HG03571 (cell line): ENCODE measurements around the gene TPRN.

Experiments
- ATAC-seq: cut with Tn5 transposase; IDR thresholded peaks from one replicate; pipeline ENCODE4 v1.9.1; 2021; ENCODE audit not compliant: unreplicated experiment

The TPRN gene

GRCh38 chr9:137226338-137227053 is 26.0 kb upstream of the TPRN start:
- ATAC-seq, result no peak

DNA sequence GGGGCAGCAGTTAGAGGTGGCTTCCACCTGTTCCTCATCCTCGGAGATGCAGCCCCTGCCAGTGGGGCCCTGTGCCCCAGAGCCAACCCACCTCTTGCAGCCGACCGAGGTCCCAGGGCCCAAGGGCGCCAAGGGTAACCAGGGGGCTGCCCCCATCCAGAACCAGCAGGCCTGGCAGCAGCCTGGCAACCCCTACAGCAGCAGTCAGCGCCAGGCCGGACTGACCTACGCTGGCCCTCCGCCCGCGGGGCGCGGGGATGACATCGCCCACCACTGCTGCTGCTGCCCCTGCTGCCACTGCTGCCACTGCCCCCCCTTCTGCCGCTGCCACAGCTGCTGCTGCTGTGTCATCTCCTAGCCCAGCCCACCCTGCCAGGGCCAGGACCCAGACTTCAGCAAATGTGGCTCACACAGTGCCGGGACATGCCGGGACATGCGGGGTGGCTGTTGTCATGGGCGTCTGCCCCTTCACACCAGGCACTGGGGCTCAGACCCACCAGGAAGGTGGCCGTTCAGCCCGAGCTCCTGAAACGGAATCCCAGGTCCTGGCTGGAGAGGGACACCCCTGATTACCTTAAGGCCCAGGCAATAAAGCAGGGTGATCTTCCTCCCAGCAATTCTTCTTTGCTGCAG is 25.3 kb upstream of the TPRN start:
- ATAC-seq, result no peak

DNA sequence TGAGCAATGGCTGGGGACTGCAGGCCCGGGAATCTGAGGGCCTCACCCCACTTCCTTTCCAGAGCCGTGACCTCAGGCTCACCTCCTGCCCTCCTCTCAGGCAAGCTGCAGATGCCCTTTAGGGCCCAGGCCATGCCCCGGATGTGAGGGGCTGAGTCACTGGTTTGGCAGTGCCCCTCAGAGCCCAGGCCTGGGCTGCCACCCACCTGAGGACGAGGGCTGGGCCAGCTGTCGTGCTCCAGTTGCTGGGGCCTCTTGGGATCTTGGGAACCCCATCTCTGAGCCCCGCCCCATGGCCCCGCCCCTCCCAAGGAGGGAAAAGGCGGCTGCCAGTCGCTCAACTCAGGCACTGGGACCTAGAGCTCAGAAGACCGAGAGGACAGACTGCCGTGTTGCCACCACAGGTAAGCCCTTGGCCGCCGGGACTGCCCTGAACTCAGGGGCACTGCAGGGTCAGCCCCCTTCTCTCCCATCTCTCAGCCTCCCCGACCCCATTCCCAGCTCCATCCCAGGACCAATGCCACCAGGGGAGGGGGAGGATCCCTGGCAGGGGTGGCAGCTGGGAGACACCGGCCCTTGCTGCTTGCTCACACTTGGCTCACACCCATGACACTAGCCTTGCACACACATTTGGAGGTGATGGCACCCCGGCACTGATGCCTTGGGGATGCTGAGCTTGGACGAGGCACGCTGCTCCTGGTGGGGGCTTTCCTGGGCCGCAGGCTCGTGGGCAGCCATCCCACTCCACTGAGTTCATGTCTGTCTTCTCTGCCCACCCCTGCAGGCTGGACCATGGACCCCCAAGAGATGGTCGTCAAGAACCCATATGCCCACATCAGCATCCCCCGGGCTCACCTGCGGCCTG is 24.5 kb upstream of the TPRN start, which contains the start of gene CYSRT1:
Gene CYSRT1, plus strand, starts transcription at position 345 of the 865 bp plus-strand sequence. Its CDS starts 448 bp downstream, at position 793.
- ATAC-seq, result no peak

DNA sequence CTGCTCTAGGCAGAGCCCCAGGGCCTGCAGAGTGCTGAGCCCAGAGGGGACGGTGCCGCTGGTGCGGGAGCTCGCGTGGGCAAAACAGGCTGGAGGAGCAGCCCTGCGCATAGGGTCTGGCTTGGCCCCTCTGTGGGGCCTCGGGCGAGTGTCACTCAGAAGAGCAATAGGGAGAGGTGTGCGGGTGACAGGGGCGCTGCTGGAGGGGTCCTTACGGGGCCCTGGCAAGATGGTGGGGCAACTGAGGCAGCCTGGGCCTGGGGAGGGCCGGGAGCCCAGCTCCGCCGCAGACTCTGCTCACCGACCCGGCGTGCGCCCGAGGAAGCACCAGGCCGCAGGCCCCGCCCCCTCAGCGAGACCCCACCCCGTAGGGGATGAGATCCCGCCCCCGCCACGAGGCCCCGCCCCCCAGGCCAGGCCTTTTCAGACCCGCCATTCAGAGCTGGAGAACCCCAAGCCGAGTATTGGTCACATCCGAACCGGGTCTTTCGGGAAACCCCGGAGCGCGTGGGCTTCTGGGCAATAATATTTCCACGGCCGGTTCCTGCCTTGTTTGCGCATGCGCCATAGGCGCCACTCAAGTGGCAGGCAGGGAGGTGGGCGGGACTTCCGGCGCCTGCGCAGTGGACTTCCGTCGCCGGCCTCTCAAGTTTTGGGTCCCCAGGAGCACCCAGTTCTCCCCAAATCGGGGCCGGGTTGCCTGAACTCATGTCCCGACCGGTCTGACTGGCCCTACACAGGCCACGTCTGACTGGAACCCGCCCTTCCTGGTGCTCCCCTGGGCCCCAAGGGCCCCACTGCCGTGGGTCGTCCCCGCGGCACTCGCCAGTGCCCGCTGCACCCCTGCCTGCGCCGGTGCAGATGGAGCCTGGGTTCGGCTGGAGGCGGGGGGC is 22.8 kb upstream of the TPRN start:
- ATAC-seq, result peak; percentile 63

DNA sequence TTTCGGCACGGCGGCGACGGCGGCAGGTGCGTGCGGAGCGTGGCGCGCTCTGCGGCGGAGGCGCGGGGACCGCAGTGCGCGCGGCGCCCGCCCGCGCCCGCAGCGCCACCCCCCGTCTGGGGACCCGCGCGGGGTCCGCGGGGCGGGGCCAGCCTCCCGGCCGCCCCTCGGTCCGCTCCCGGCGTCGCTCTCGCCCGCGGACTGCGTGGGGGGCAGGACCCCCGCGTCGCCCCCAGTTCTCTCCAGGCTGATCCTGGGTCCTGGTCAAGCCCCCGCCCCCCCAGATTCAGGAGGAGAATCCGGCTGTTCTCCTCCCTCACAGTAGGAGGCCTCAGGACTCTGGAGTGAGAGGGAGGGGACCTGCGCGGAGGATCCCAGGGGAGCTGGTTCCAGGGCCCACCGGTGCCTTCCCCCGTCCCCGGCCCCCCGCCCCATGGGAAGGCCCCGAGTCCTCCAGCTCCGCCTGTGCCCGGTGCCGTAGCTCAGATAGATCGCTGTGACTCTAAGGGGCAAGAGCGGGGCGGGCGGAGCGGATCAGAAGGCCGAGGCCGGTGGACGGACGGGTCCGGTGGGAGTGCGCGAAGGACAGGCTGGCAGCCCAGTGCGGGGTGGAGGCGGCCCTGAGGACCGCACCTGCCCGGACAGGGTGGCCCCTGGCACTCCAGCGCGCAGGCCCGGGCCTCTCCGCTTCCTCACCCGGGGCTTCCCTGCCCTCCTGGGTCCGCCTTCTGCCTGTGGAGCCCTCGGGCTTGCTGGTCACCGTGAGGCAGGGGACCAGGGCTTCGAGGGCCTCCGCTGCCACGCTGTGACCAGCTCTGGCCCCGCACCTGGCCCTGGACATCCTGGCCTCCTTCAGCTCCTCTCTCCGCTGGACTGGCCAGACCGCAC is 21.9 kb upstream of the TPRN start, which contains the start of gene RNF208:
Gene RNF208, minus strand, starts transcription at position 51 of the 888 bp plus-strand sequence. CDS start 1,028 bp downstream, outside the sequence.
- ATAC-seq, result no peak

DNA sequence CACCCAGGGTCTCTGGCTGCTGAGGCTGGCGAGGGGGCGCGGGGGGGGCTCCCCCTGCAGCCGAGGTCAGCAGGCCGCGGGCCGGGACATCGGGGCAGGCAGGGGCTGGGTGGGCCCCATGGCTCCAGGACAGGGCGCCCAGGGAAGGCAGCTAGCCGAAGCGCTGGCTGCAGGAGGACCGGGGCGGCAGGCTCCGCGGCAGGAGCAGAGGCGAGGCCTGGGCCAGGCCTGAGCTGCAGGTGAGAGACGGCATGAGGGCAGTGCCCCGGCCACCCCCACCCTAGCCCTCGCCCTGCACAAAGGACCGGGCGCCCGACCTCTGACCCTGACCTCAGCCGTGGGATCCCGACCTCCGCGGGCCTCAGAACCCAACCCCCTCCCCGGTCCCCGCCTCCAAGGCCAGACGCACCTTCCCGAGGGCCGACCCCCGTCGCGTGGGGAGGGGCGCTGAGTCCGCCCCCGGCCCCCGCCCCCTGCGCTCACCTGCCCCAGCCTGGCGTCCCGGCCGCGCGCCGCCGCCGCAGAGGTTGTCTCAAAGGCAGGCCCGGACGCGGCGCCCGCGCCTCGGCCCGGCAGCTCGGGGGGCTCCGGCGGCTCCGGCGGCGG is 21.1 kb upstream of the TPRN start:
- no peak for ATAC-seq

- ATAC-seq, result no peak
Measured at GRCh38 chr9:137221095-137221505, 20.6 kb upstream of the TPRN start.

DNA sequence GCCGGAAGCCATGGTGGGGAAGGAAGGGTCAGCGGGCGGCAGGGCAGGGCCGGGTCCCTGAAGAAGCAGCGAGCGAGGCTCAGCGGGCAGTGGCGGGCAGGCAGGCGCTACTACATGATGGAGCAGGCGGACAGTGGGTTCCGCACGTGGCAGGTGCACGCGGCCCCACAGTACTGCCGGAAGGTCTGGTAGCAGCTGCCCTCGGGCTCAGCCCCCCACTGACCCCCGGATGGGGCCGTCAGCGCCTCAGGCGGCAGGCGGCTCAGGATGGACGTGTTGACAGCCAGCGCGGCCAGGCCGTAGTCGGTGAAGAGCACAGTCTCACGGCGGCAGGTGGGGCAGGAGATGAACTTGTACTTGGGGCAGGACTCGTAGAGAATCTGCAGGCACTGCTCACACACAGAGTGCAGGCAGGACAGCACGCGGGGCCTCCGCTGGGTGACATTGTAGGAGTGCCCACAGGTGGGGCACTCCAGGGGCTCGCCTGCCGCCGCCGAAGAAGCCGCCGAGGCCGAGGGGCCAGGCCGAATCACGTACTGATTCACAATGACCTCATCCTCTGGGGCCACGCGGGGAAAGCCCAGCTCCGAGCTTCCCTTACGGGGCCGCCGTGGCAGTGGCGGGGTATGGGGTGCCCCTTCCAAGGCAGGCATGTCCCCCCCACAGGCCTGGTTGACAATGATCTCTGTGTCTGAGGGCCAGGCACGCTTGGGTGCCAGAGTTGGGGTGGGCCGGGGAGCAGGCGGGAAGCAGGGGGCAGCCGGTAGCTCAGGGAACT is 20.0 kb upstream of the TPRN start:
- no peak for ATAC-seq

GRCh38 chr9:137219757-137220316 is 19.3 kb upstream of the TPRN start:
- ATAC-seq, result no peak

- ATAC-seq, result no peak
Measured at GRCh38 chr9:137218754-137219271, 18.3 kb upstream of the TPRN start.

DNA sequence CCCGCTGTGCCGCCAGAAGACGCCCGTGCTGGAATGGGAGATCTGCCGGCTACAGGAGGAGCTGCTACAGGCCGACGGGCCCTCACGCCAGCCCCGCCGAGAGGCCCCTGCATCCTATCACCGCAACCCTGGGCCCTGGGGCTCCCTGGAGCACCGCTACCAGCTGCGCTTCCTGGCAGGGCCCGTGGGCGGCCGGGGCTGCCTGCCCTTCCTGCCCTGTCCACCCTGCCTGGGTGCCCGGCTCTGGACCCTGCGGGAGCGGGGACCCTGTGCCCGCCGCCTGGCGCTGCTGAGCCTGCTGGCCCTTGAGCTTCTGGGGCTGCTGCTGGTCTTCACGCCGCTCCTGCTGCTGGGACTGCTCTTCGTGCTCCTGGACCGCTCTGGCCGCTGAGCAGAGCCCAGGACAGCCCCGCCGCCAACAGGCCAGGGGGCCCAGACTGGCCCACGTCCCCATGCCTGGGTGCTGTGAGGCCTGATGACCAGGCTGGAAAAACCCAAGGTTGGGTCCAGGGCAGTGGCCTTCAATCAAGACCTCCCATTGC is 17.7 kb upstream of the TPRN start:
- ATAC-seq, result no peak

GRCh38 chr9:137217276-137218211 is 17.0 kb upstream of the TPRN start:
- no peak for ATAC-seq

DNA sequence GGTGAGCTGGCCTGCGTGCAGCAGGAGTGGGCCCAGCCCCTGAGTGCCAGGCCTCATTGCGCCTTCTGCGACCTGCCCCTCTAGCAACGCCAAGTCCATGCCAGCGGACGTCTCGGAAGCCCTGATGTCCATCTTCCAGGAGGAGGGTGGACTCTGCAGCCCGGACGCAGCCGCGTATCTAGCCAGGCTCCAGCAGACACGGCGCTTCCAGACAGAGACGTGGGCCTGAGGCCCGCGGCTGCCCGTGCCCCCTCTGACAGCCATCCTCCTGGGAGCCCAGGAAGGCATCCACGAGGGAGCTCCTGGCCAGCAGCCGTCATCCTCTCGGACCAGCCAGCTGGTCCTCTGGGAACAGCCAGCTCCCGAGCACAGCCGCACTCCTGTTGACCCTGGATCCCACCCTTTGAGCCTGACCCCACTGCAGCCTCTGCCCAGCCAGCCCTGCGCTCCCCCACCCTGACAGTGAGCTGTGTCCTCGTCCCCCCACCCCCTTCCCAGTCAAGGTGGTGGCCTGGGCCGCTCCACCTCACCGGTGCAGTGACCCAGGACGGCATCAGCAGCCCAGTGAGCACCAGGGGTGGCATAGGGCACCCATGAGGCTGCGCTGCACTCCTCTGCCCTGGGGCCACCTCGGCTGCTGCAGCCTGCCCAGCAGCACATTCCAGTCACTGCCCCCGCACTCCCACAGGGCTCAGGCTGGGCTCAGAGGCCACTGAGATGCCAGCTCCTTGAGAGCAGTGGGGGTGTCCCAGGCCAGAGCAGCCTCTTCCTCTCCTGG is 15.8 kb upstream of the TPRN start:
- ATAC-seq, result no peak

DNA sequence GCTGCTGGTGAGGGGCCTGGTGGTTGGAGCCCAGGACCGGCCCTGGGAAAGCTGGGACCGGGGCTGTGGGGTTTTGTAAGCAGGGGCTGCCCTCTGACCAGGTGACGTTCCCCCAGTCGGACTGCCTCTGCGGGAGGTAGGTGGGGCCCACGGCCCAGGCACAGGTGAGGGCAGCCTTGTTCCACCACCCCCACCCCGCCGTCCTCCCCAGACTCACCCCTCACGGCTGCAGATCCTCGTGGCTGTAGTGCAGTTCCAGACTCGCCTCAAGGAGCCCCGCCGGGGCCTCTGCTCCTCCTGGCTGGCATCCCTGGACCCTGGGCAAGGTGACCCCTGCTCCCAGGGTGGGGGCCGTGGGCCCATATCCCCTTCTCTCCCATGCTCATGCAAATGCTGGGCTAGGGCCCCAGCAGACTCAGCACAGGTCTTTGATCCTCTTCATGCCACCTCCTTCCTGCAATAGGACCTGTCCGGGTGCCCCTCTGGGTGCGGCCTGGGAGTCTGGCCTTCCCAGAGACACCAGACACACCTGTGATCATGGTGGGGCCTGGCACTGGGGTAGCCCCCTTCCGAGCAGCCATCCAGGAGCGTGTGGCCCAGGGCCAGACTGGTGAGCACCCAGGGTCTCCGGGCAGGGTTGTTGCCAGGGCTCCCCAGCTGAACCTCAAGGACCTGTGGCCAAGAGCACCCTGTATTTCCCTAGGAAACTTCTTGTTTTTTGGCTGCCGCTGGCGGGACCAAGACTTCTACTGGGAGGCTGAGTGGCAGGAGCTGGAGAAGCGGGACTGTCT is 14.8 kb upstream of the TPRN start:
- ATAC-seq, result no peak

GRCh38 chr9:137214620-137215019 is 14.1 kb upstream of the TPRN start:
- no peak for ATAC-seq
